ENCODE data around the gene PDE8A. TPM values are rescaled to one million over a fixed set of nuclear protein-coding genes. Genes with fewer than 3 reads are reported as not detected.

The PDE8A gene
- total RNA-seq, 2 donors from 2014 or later, result 63.3 to 85.3 TPM

GRCh38 chr15:85006655-85007054, 25.0 kb downstream of the PDE8A start:
- no peak for TF ChIP-seq CTCF (IDR thresholded peaks at IDR 0.05)

GRCh38 chr15:85007137-85007536, 25.5 kb downstream of the PDE8A start:
- H3K27ac ChIP-seq, result no peak overlapping the region
- peaks cover 36% of the 10 kb centered on the region for H3K4me1 ChIP-seq
- DNase-seq, result no peak
- intact Hi-C loops (cut with DNase I), result no loop called here
- no peaks in the 10 kb centered on the region for H3K27me3 ChIP-seq
- no peak overlapping the region for H3K4me3 ChIP-seq
- H3K9me3 ChIP-seq, result no peaks in the 10 kb centered on the region
- no peaks in the 10 kb centered on the region for H3K36me3 ChIP-seq
- TF ChIP-seq CTCF (IDR thresholded peaks at IDR 0.05), result no peak
- H3K9ac ChIP-seq (ENCODE audit: low read depth in 2 of 2, low read length in 2 of 2), result peak overlapping the region in 1 of 2 donors; percentile 19

More at GRCh38 chr15:85006655-85007054, 25.0 kb downstream of the PDE8A start:
- Histone ChIP-seq H3K27ac (no peak overlapping the region), H3K9me3 (no peaks in the 10 kb centered on the region), H3K27me3 (no peaks in the 10 kb centered on the region), H3K4me3 (no peak overlapping the region), H3K36me3 (no peaks in the 10 kb centered on the region), H3K9ac (ENCODE audit: low read depth in 2 of 2, low read length in 2 of 2) (peak overlapping the region in 1 of 2 donors; percentile 19), H3K4me1 (peaks cover 36% of the 10 kb centered on the region)
- DNase-seq, result no peak
- intact Hi-C loops (cut with DNase I), result no loop called here

GRCh38 chr15:85007741-85008397, 26.2 kb downstream of the PDE8A start:
- Histone ChIP-seq H3K27ac (peak overlapping the region; percentile 83), H3K9ac (ENCODE audit: low read depth in 2 of 2, low read length in 2 of 2) (peak overlapping the region in 1 of 2 donors; percentile 53), H3K4me1 (peaks cover 36% of the 10 kb centered on the region), H3K36me3 (no peaks in the 10 kb centered on the region), H3K27me3 (no peaks in the 10 kb centered on the region), H3K4me3 (no peak overlapping the region), H3K9me3 (no peaks in the 10 kb centered on the region)
- no peak for DNase-seq
- TF ChIP-seq CTCF (IDR thresholded peaks at IDR 0.05), result no peak
- intact Hi-C loops (cut with DNase I), result no loop called here

GRCh38 chr15:85008474-85009260, 27.0 kb downstream of the PDE8A start:
- Histone ChIP-seq H3K9ac (ENCODE audit: low read depth in 2 of 2, low read length in 2 of 2) (peak overlapping the region; percentile 26 to 53), H3K36me3 (no peaks in the 10 kb centered on the region), H3K27ac (peak overlapping the region; percentile 83), H3K27me3 (no peaks in the 10 kb centered on the region), H3K9me3 (no peaks in the 10 kb centered on the region), H3K4me3 (no peak overlapping the region), H3K4me1 (peaks cover 36% of the 10 kb centered on the region)
- no peak for TF ChIP-seq CTCF (IDR thresholded peaks at IDR 0.05)
- no peak for DNase-seq
- intact Hi-C loops (cut with DNase I), result no loop called here

- H3K9ac ChIP-seq (ENCODE audit: low read depth in 2 of 2, low read length in 2 of 2), result peak overlapping the region in 1 of 2 donors; percentile 35
- no peaks in the 10 kb centered on the region for H3K36me3 ChIP-seq
- peaks cover 36% of the 10 kb centered on the region for H3K4me1 ChIP-seq
- no peak for DNase-seq
- no peak for TF ChIP-seq CTCF (IDR thresholded peaks at IDR 0.05)
- H3K27ac ChIP-seq, result peak overlapping the region; percentile 83
- no peak overlapping the region for H3K4me3 ChIP-seq
- no peaks in the 10 kb centered on the region for H3K27me3 ChIP-seq
- intact Hi-C loops (cut with DNase I), result no loop called here
- H3K9me3 ChIP-seq, result no peaks in the 10 kb centered on the region
Observed at GRCh38 chr15:85009435-85009834, 27.8 kb downstream of the PDE8A start.
